ENCODE data around the gene C3orf20.

GRCh38 chr3:14811684-14812083 lies 136.7 kb downstream of the C3orf20 start:
- no peak for TF ChIP-seq CTCF (IDR thresholded peaks at IDR 0.05)
- no peak for TF ChIP-seq REST (IDR thresholded peaks at IDR 0.05; ENCODE audit: insufficient read depth in 1 of 2, low read depth in 2 of 2, low read length in 1 of 2)
